Mesenchymal stem cell (in vitro differentiated cells and primary cell): ENCODE measurements around the gene FBXO33.

Experiments used
- DNase-seq: peaks from one replicate; pipeline ENCODE4 v3.0.0-alpha.2; 2013
- H2AFZ ChIP-seq: one replicate; pipeline ENCODE4 v1.6.1; 2013; ENCODE audit warnings: low read depth, mild to moderate bottlenecking, control low read depth, inconsistent platforms, low read length, moderate library complexity
- H2AK5ac ChIP-seq: 2 replicates; pipeline ENCODE4 v1.6.1; 2013; ENCODE audit warnings: low read length, moderate library complexity, mild to moderate bottlenecking, inconsistent platforms; ENCODE audit not compliant: severe bottlenecking
- H2BK120ac ChIP-seq: one replicate; pipeline ENCODE4 v1.6.1; 2013; ENCODE audit warnings: low read depth, mild to moderate bottlenecking, inconsistent platforms, low read length, moderate library complexity
- H2BK12ac ChIP-seq, 2 experiments: one replicate each; pipeline ENCODE4 v1.6.1; 2013; ENCODE audit warnings: inconsistent platforms in 2 of 2, low read length in 2 of 2, mild to moderate bottlenecking in 2 of 2, moderate library complexity in 2 of 2, control low read depth in 1 of 2
- H2BK15ac ChIP-seq: one replicate; pipeline ENCODE4 v1.6.1; 2013; ENCODE audit warnings: mild to moderate bottlenecking, low read depth, inconsistent platforms; ENCODE audit not compliant: poor library complexity, severe bottlenecking
- H2BK5ac ChIP-seq: 2 replicates; pipeline ENCODE4 v1.6.1; 2013; ENCODE audit warnings: low read depth, mild to moderate bottlenecking, low read length, control low read depth, inconsistent platforms; ENCODE audit not compliant: poor library complexity, severe bottlenecking
- H3K14ac ChIP-seq, 2 experiments: one replicate each; pipeline ENCODE4 v1.6.1; 2013; ENCODE audit warnings: inconsistent platforms in 2 of 2, low read length in 2 of 2, control low read depth in 1 of 2, mild to moderate bottlenecking in 1 of 2, moderate library complexity in 1 of 2
- H3K18ac ChIP-seq, 2 experiments: one replicate each; pipeline ENCODE4 v1.6.1; 2013; ENCODE audit warnings: inconsistent platforms in 2 of 2, low read length in 2 of 2, control low read depth in 1 of 2, low read depth in 1 of 2, mild to moderate bottlenecking in 1 of 2
- H3K23ac ChIP-seq, 2 experiments: one replicate each; pipeline ENCODE4 v1.6.1; 2013; ENCODE audit warnings: inconsistent platforms in 2 of 2, low read length in 2 of 2, mild to moderate bottlenecking in 2 of 2, moderate library complexity in 2 of 2, control low read depth in 1 of 2
- H3K27ac ChIP-seq: 2 replicates; pipeline ENCODE4 v1.5.1; 2013; ENCODE audit warnings: mild to moderate bottlenecking, moderate library complexity, low read length, control low read depth, inconsistent platforms; ENCODE audit not compliant: poor library complexity, severe bottlenecking
- H3K27me3 ChIP-seq, 2 experiments: 2 replicates each; pipeline versions ENCODE4 v1.6.1 to v1.7.0; 2013; ENCODE audit warnings: low read length in 2 of 2, mild to moderate bottlenecking in 2 of 2, moderate library complexity in 2 of 2, control low read depth in 1 of 2, inconsistent platforms in 1 of 2; ENCODE audit not compliant: control insufficient read depth in 1 of 2, insufficient read depth in 1 of 2
- H3K36me3 ChIP-seq, 2 experiments: 2 replicates each; pipeline versions ENCODE4 v1.6.1 to v1.7.0; 2013; ENCODE audit warnings: low read length in 2 of 2, control low read depth in 1 of 2, inconsistent platforms in 1 of 2, low read depth in 1 of 2, mild to moderate bottlenecking in 1 of 2; ENCODE audit not compliant: insufficient read depth in 2 of 2, control insufficient read depth in 1 of 2
- H3K4ac ChIP-seq, 2 experiments: one replicate each; pipeline ENCODE4 v1.6.1; 2013; ENCODE audit warnings: inconsistent platforms in 2 of 2, low read length in 2 of 2, mild to moderate bottlenecking in 2 of 2, moderate library complexity in 2 of 2, control low read depth in 1 of 2, low read depth in 1 of 2
- H3K4me1 ChIP-seq: 2 replicates; pipeline ENCODE4 v1.6.1; 2013; ENCODE audit warnings: low read depth, low read length, control low read depth; ENCODE audit not compliant: control insufficient read depth, insufficient read depth
- H3K4me2 ChIP-seq: 2 replicates; pipeline ENCODE4 v1.6.1; 2013; ENCODE audit warnings: low read length, mild to moderate bottlenecking, inconsistent platforms; ENCODE audit not compliant: poor library complexity, severe bottlenecking
- H3K4me3 ChIP-seq, 2 experiments: 2 replicates each; pipeline versions ENCODE4 v1.5.1 to v1.7.0; 2013; ENCODE audit warnings: low read length in 2 of 2, mild to moderate bottlenecking in 2 of 2, control low read depth in 1 of 2, low read depth in 1 of 2; ENCODE audit not compliant: insufficient read depth in 1 of 2
- H3K79me1 ChIP-seq: replicated peaks from 2 replicates; pipeline ENCODE4 v1.6.1; 2013; ENCODE audit warnings: mild to moderate bottlenecking, control low read depth, low read length, inconsistent platforms; ENCODE audit not compliant: poor library complexity, severe bottlenecking
- H3K9ac ChIP-seq: 2 replicates; pipeline ENCODE4 v1.7.0; 2013; ENCODE audit warnings: mild to moderate bottlenecking, low read length, moderate library complexity
- H3K9me3 ChIP-seq: 2 replicates; pipeline ENCODE4 v1.7.0; 2013; ENCODE audit warnings: mild to moderate bottlenecking, low read length; ENCODE audit not compliant: control insufficient read depth
- H4K8ac ChIP-seq: one replicate; pipeline ENCODE4 v1.6.1; 2013; ENCODE audit warnings: inconsistent platforms, mild to moderate bottlenecking, low read length, moderate library complexity
- H4K91ac ChIP-seq: one replicate; pipeline ENCODE4 v1.6.1; 2013; ENCODE audit warnings: mild to moderate bottlenecking, low read length, inconsistent platforms
- WGBS: methylation state at CpG from one replicate; pipeline ENCODE4 v1.1.7; 2013; ENCODE audit warnings: mixed read lengths; 5-methylcytosine and 5-hydroxymethylcytosine counted together

FBXO33 gene

GRCh38 chr14:39395555-39396254, 36.5 kb downstream of the FBXO33 start:
- Histone ChIP-seq H3K79me1 (peaks cover 4% of the 10 kb centered on the region), H3K4me3 (no peak overlapping the region), H2BK12ac (no peak overlapping the region), H3K27ac (no peak overlapping the region), H3K4ac (no peak overlapping the region), H2AK5ac (no peak overlapping the region), H3K14ac (no peak overlapping the region), H2BK5ac (no peak overlapping the region), H3K9ac (peak overlapping the region; percentile 21), H4K91ac (no peak overlapping the region), H2BK15ac (no peak overlapping the region), H3K4me1 (no peaks in the 10 kb centered on the region), H4K8ac (no peak overlapping the region), H3K23ac (no peak overlapping the region), H2BK120ac (no peak overlapping the region), H3K36me3 (peaks cover 6 to 64% of the 10 kb centered on the region in 2 experiments), H3K4me2 (no peak overlapping the region), H3K27me3 (no peaks in the 10 kb centered on the region), H2AFZ (no peak overlapping the region), H3K9me3 (no peaks in the 10 kb centered on the region), H3K18ac (no peak overlapping the region)
- WGBS: 88% methylated on average over 2 of the region's 4 CpGs
- DNase-seq: no peak

DNA sequence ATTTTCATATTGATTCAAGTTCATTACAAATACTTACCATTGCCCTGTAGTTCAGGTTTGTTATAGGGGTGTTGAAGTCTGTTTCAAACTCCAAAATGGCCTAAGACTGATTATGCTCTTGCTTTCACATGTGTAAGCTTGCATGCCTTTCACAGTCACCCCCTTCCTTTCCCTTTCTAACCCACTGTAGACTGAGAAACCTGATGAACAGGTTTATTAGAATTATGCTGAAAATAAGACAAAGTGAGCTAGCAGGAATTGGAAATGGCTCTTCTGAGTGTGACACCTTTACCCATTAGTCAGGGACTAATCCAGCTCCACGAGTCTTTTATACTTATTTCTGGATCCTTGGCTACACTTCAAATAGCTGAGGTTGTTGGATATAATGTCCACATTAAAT, 38.9 kb downstream of the FBXO33 start:
- Histone ChIP-seq H3K27me3 (no peaks in the 10 kb centered on the region), H3K4me1 (no peaks in the 10 kb centered on the region), H3K4me3 (no peak overlapping the region), H2BK15ac (no peak overlapping the region), H3K18ac (no peak overlapping the region), H4K91ac (no peak overlapping the region), H3K9ac (no peak overlapping the region), H3K4me2 (no peak overlapping the region), H3K79me1 (peaks cover 1% of the 10 kb centered on the region), H2AK5ac (no peak overlapping the region), H4K8ac (no peak overlapping the region), H3K9me3 (no peaks in the 10 kb centered on the region), H2BK12ac (no peak overlapping the region), H2BK120ac (no peak overlapping the region), H3K14ac (no peak overlapping the region), H2AFZ (no peak overlapping the region), H3K36me3 (peaks cover 8 to 39% of the 10 kb centered on the region in 2 experiments), H2BK5ac (no peak overlapping the region), H3K27ac (no peak overlapping the region), H3K4ac (no peak overlapping the region), H3K23ac (no peak overlapping the region)
- WGBS: no CpG with 5 or more reads among the region's 1 CpG
- no peak for DNase-seq

DNA sequence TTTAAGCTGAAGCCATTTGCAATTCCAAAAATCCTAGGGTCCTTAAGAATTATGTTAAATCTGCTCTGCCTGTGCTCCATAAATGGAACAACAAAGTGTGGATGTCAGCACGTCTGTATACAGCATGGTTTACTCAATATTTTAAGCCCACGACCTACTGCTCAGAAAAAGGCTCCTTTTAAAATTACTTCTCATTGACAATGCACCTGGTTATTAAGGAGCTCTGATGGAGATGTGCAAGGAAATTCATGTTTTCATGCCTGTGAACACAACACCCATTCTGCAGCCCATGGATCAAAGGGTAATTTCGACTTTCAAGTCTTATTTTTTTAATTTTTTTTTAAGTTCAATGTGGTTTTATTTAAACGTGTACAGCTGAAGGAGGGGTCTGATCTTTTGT, 48.1 kb downstream of the FBXO33 start:
- Histone ChIP-seq H3K36me3 (peaks cover 0 to 5% of the 10 kb centered on the region in 2 experiments), H2BK15ac (no peak overlapping the region), H4K8ac (no peak overlapping the region), H3K27ac (no peak overlapping the region), H3K4ac (no peak overlapping the region), H3K4me2 (no peak overlapping the region), H4K91ac (no peak overlapping the region), H2BK5ac (no peak overlapping the region), H3K14ac (no peak overlapping the region), H3K79me1 (peaks cover 1% of the 10 kb centered on the region), H2BK120ac (no peak overlapping the region), H3K9me3 (no peaks in the 10 kb centered on the region), H3K9ac (no peak overlapping the region), H3K27me3 (no peaks in the 10 kb centered on the region), H2BK12ac (no peak overlapping the region), H2AK5ac (no peak overlapping the region), H3K18ac (no peak overlapping the region), H3K23ac (no peak overlapping the region), H3K4me3 (no peak overlapping the region), H3K4me1 (no peaks in the 10 kb centered on the region), H2AFZ (no peak overlapping the region)
- 100% methylated on average over 2 of the region's 4 CpGs for WGBS
- no peak for DNase-seq

DNA sequence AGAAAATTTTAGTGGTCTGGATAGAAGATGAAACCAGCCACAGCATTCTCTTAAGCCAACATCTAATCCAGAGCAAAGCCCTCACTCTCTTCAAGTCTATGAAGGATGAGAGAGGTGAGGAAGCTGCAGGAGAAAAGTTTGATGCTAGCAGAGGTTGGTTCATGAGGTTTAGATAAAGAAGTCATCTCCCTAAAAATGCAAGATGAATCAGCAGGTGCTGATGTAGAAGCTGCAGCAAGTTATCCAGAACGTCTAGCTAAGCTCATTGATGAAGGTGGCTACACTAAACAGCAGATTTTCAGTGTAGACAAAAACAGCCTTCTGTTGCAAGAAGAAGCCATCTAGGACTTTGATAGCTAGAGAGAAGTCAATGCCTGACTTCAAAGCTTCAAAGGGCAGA, 48.5 kb downstream of the FBXO33 start:
- no peak overlapping the region for H4K8ac ChIP-seq
- no peak overlapping the region for H3K4ac ChIP-seq
- H4K91ac ChIP-seq: no peak overlapping the region
- no peak overlapping the region for H3K4me2 ChIP-seq
- no peak overlapping the region for H2BK15ac ChIP-seq
- no peak overlapping the region for H2AK5ac ChIP-seq
- WGBS: 93% methylated on average over 1 of the region's 1 CpG
- peaks cover 0 to 4% of the 10 kb centered on the region in 2 experiments for H3K36me3 ChIP-seq
- H2BK5ac ChIP-seq: no peak overlapping the region
- H3K23ac ChIP-seq: no peak overlapping the region
- no peak overlapping the region for H3K9ac ChIP-seq
- H3K79me1 ChIP-seq: peaks cover 1% of the 10 kb centered on the region
- H2BK120ac ChIP-seq: no peak overlapping the region
- H3K4me1 ChIP-seq: no peaks in the 10 kb centered on the region
- no peaks in the 10 kb centered on the region for H3K9me3 ChIP-seq
- DNase-seq: no peak
- no peak overlapping the region for H2AFZ ChIP-seq
- H3K14ac ChIP-seq: no peak overlapping the region
- no peak overlapping the region for H3K27ac ChIP-seq
- H3K18ac ChIP-seq: no peak overlapping the region
- H3K4me3 ChIP-seq: no peak overlapping the region
- H2BK12ac ChIP-seq: no peak overlapping the region
- no peaks in the 10 kb centered on the region for H3K27me3 ChIP-seq
